ENCODE measurements around the gene FNDC7. TPM values are rescaled to one million over a fixed set of nuclear protein-coding genes. Genes with fewer than 3 reads are reported as not detected.

The FNDC7 gene
- 0.23 and 0.70 TPM in 2 replicates for total RNA-seq (ENCODE audit: low replicate concordance)

DNA sequence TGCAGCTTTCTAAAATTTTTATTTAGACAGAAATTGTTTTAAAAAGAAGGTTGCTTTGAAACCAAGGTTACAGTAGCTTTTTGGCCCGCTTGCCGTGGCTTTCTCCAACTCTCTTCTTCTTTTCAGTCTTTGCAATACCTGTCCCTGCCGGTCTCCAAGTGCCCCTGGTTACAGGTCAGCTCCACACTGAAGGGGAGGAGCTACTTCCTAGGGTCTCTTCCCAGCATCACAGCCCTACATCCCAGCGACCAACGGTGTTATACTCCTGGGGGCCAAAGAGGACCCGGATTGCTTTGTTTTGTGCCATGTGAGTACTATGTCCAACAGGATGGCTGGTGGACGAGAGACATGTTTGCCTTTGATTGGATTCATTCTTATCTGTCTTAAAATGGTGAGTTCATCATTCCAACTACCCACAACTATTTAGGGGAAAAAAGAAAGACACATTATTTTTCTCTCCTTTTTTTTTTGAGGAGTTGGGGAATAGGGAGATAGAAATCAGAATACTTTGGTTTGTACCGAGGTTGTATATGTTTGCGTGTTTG lies at the start of gene FNDC7:
FNDC7 (plus strand) TSS at position 303 of the 545 bp plus-strand sequence; CDS start at position 329, 26 bp downstream.

DNA sequence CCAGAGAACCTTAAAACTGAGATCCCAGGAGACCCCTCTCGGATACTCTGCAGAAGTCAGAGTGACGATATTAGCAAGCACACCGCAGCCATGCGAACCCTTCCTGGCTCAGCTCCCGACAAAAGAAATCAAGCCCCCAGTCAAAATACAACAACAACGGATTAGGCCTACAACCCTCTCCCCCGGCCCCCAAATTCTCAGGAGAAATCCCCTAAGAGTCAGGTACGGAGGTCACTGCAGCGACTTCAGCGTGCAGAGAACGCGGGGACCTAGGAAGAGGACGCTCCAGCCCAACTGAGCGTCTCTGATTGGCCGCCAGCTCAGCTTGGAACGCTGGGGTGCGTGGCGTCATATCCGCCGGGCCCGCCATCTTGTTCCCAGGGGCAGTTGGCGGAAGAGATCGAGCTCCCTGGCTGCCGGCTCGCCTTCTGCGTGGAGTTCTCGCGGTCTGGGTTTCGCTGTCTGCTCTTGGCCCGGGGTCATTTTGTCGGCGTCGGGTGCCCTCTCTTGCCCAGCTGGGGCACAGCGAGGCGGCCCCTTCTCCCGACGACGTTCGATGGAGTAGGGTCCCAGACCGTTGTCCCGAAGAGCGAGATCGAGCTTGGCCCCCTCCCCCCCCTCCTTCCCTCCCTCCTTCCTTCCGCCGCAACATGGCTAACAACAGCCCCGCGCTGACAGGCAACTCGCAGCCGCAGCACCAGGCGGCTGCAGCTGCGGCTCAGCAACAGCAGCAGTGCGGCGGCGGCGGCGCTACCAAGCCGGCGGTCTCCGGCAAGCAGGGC lies 20.6 kb upstream of the FNDC7 start, which contains the start of gene PRPF38B:
PRPF38B (plus strand) TSS at position 369 of the 782 bp plus-strand sequence; CDS start at position 651, 282 bp downstream.

DNA sequence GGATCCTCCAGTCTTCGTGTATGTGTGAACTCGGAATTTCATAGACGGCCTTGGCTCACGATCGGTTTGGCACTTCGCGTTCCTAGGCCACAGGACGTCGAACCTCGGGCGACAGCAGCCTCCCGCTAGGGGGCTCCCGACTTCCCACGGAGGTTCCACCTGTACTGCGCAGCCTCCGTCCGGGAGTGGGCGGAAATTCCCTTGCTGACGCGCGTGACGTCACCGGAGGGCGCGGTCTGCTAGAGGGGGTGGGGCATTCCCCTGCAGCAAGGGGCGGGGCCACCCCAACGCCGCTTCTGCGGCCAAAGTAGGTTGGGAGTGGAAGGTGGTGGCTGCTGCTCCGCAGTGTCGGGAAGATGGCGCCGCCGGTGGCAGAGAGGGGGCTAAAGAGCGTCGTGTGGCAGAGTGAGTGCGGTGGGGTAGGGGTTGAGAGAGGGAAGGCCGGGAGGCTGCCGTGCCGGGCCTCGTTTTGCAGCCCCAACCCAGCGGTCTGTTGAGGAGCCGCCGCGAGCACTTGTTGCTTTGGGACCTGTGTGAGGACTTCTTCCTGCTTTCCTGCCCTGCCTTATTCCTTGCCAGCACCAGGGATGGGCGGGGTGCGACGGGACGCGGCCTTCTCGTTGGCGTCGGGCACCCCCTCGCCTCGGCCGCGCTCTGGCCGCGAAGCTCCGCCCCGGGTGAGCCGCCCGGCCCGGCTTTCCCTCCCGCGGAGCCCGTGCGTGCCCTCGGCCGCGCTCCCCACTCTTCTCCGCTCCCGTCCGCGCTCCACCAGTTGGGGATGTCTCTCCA lies 33.9 kb downstream of the FNDC7 start, which contains the start of gene STXBP3:
STXBP3 (plus strand) TSS at position 293 of the 789 bp plus-strand sequence; CDS start at position 357, 64 bp downstream.

Other genes starting within 250 kb of the FNDC7 start
- gene EEIG2, start 152.8 kb upstream of the FNDC7 start, total RNA-seq (ENCODE audit: low replicate concordance): 7.8 and 30.3 TPM in 2 replicates
- 1.4 and 1.9 TPM in 2 replicates for gene HENMT1, start 51.8 kb upstream of the FNDC7 start, total RNA-seq (ENCODE audit: low replicate concordance)
- 8.4 and 11.3 TPM in 2 replicates for gene PRPF38B, start 20.6 kb upstream of the FNDC7 start, total RNA-seq (ENCODE audit: low replicate concordance)
- gene STXBP3, start 33.8 kb downstream of the FNDC7 start, total RNA-seq (ENCODE audit: low replicate concordance): 41.8 and 157 TPM in 2 replicates
- not detected in 2 replicates for gene AKNAD1, start 144.2 kb downstream of the FNDC7 start, total RNA-seq (ENCODE audit: low replicate concordance)
- gene GPSM2, start 164.1 kb downstream of the FNDC7 start, total RNA-seq (ENCODE audit: low replicate concordance): 8.9 and 12.4 TPM in 2 replicates